HCT116 (cell line): ENCODE results near the gene LRPPRC. TPM values are rescaled to one million over a fixed set of nuclear protein-coding genes. Genes with fewer than 3 reads are reported as not detected.

Experiments
- ATAC-seq: fragments of 200-7000 bp; cut with Tn5 transposase; 2 replicates; pipeline ENCODE4 v1.9.1; 2020; ENCODE audit warnings: mild to moderate bottlenecking, moderate library complexity
- BruUV-seq: library from RNA; stranded (reverse); fragments of 400-500 nt; replicated peaks from 2 replicates; lab custom pipeline; 2021; lab: Mats Ljungman, UMichigan
- CTCF ChIA-PET: fragments of 300-600 bp; sonication (Branson Sonifier 250); formaldehyde crosslinking; loops from one replicate; lab custom pipeline; 2021; ENCODE audit warnings: antibody characterized with exemption; lab: Charles Lee
- POLR2A ChIA-PET: fragments of 300-600, 350-600 bp; sonication (Branson Sonifier 250); formaldehyde crosslinking; loops from one replicate; lab custom pipeline; 2021; ENCODE audit warnings: antibody characterized with exemption; lab: Charles Lee
- RAD21 ChIA-PET, 2 experiments: fragments of 300-600 bp; sonication (Branson Sonifier 250); formaldehyde crosslinking; loops; one replicate each; lab custom pipeline; 2023; ENCODE audit warnings: low total read pairs in 2 of 2; ENCODE audit not compliant: uncharacterized antibody in 2 of 2, unreplicated experiment in 2 of 2, low non-redundant PET in 1 of 2; lab: Charles Lee
- DNase-seq: peaks from one replicate; pipeline ENCODE4 v3.0.0-alpha.2; 2010; ENCODE audit warnings: low read depth, low spot score
- H2AFZ ChIP-seq: fragments of 200-600 bp; shearing (Covaris generic), sonication (generic); 2 replicates; pipeline ENCODE4 v1.6.1; 2017; ENCODE audit warnings: low read depth, mixed run types, mixed read lengths, antibody characterized with exemption, low read length; ENCODE audit not compliant: poor library complexity, severe bottlenecking
- H3K27ac ChIP-seq: 2 replicates; pipeline ENCODE4 v1.5.1; 2012; ENCODE audit warnings: low read depth, low read length
- H3K27me3 ChIP-seq: fragments of 200-600 bp; sonication (generic); 2 replicates; pipeline ENCODE4 v1.6.1; 2016; ENCODE audit warnings: mixed run types, low read length, mixed read lengths; ENCODE audit not compliant: insufficient read depth
- H3K36me3 ChIP-seq, 2 experiments: fragments of 200-500 bp in 1 of 2; fragments of 200-600 bp in 1 of 2; sonication (Bioruptor generic) in 1 of 2; sonication (generic) in 1 of 2; 2 replicates each; pipeline versions ENCODE4 v1.5.1 to v1.6.1; 2014 to 2016; ENCODE audit warnings: low read length in 2 of 2, inconsistent platforms in 1 of 2, mixed read lengths in 1 of 2, mixed run types in 1 of 2; ENCODE audit not compliant: insufficient read depth in 2 of 2, control insufficient read depth in 1 of 2
- H3K4me1 ChIP-seq, 2 experiments: fragments of 200-600 bp in 1 of 2; sonication (generic) in 1 of 2; 2 replicates each; pipeline versions ENCODE4 v1.5.1 to v1.6.1; 2012 to 2017; ENCODE audit warnings: low read length in 2 of 2, inconsistent platforms in 1 of 2, mild to moderate bottlenecking in 1 of 2, mixed read lengths in 1 of 2, mixed run types in 1 of 2, moderate library complexity in 1 of 2; ENCODE audit not compliant: insufficient read depth in 2 of 2, control insufficient read depth in 1 of 2
- H3K4me2 ChIP-seq: fragments of 200-600 bp; sonication (generic); 2 replicates; pipeline ENCODE4 v1.6.1; 2017; ENCODE audit warnings: mixed run types, low read length, mixed read lengths
- H3K4me3 ChIP-seq, 2 experiments: fragments of 200-600 bp in 1 of 2; sonication (generic) in 1 of 2; replicated peaks in 1 of 2; 2 replicates each; pipeline ENCODE4 v1.5.1; 2011 to 2016; ENCODE audit warnings: low read length in 2 of 2, control low read depth in 1 of 2, low read depth in 1 of 2, mild to moderate bottlenecking in 1 of 2, mixed read lengths in 1 of 2, mixed run types in 1 of 2
- H3K79me2 ChIP-seq: fragments of 200-600 bp; sonication (generic); 2 replicates; pipeline ENCODE4 v1.6.1; 2017; ENCODE audit warnings: mild to moderate bottlenecking, mixed run types, low read length, moderate library complexity, mixed read lengths; ENCODE audit not compliant: insufficient read depth
- H3K9ac ChIP-seq: fragments of 200-600 bp; sonication (generic); 2 replicates; pipeline ENCODE4 v1.6.1; 2016; ENCODE audit warnings: low read length, mixed read lengths
- H3K9me2 ChIP-seq: fragments of 200-600 bp; sonication (generic), shearing (Covaris generic); 2 replicates; pipeline ENCODE4 v1.6.1; 2017; ENCODE audit warnings: mixed run types, mild to moderate bottlenecking, moderate library complexity; ENCODE audit not compliant: insufficient read depth
- H3K9me3 ChIP-seq, 2 experiments: fragments of 200-500 bp in 1 of 2; fragments of 200-600 bp in 1 of 2; sonication (Bioruptor generic) in 1 of 2; sonication (generic) in 1 of 2; 2 replicates each; pipeline ENCODE4 v1.6.1; 2014 to 2017; ENCODE audit warnings: low read length in 2 of 2, mixed read lengths in 2 of 2, inconsistent platforms in 1 of 2, low read depth in 1 of 2, mild to moderate bottlenecking in 1 of 2, mixed run types in 1 of 2, moderate library complexity in 1 of 2; ENCODE audit not compliant: control insufficient read depth in 1 of 2, insufficient read depth in 1 of 2
- H4K20me1 ChIP-seq: fragments of 200-600 bp; sonication (generic), shearing (Covaris generic); 2 replicates; pipeline ENCODE4 v1.6.1; 2017; ENCODE audit warnings: mixed run types, mild to moderate bottlenecking, moderate library complexity; ENCODE audit not compliant: insufficient read depth
- CTCF ChIP-seq, 3 experiments: fragments of 200-600 bp in 1 of 3; sonication (generic) in 1 of 3; IDR thresholded peaks in 2 of 3; conservative IDR thresholded peaks in 1 of 3; 2 replicates each; pipeline ENCODE4 v1.5.1; 2012 to 2017; ENCODE audit warnings: low read depth in 2 of 3, low read length in 2 of 3, antibody characterized with exemption in 1 of 3, borderline replicate concordance in 1 of 3, control low read depth in 1 of 3, mild to moderate bottlenecking in 1 of 3, mixed read lengths in 1 of 3, mixed run types in 1 of 3, moderate library complexity in 1 of 3; ENCODE audit not compliant: insufficient read depth in 1 of 3
- FOSL1 ChIP-seq: IDR thresholded peaks from 2 replicates; pipeline ENCODE4 v1.6.1; 2012; ENCODE audit warnings: low read depth
- POLR2A ChIP-seq: IDR thresholded peaks from 2 replicates; pipeline ENCODE4 v1.7.0; 2011; ENCODE audit warnings: borderline replicate concordance; ENCODE audit not compliant: insufficient read depth, insufficient read length; ENCODE audit errors: extremely low read depth
- RAD21 ChIP-seq: IDR thresholded peaks from 2 replicates; pipeline ENCODE4 v1.6.1; 2012; ENCODE audit warnings: low read depth, mild to moderate bottlenecking
- SIN3A ChIP-seq: IDR thresholded peaks from 2 replicates; pipeline ENCODE4 v1.6.1; 2012; ENCODE audit warnings: low read depth
- SP1 ChIP-seq: IDR thresholded peaks from 2 replicates; pipeline ENCODE4 v1.6.1; 2012; ENCODE audit warnings: low read depth
- TCF7L2 ChIP-seq: IDR thresholded peaks from 2 replicates; pipeline ENCODE4 v1.7.0; 2011; ENCODE audit warnings: borderline replicate concordance, inconsistent platforms; ENCODE audit not compliant: insufficient read depth, insufficient read length; ENCODE audit errors: extremely low read depth
- intact Hi-C: fragments of 100-400 bp; cut with micrococcal nuclease; formaldehyde crosslinking; loops from 2 replicates; pipeline ENCODE4 v1.10.0; 2022
- total RNA-seq: library from RNA; stranded (reverse); gene quantifications from one replicate; pipeline ENCODE4 v1.2.1, GENCODE V29; 2021; ENCODE audit not compliant: unreplicated experiment
- TF ChIP-seq, protein P1 (sequence below): IDR thresholded peaks from 2 replicates; pipeline ENCODE4 v1.6.1; 2012; ENCODE audit warnings: low read depth

The LRPPRC gene
- total RNA-seq, 1 experiment from 2014 or later = 210 TPM

DNA sequence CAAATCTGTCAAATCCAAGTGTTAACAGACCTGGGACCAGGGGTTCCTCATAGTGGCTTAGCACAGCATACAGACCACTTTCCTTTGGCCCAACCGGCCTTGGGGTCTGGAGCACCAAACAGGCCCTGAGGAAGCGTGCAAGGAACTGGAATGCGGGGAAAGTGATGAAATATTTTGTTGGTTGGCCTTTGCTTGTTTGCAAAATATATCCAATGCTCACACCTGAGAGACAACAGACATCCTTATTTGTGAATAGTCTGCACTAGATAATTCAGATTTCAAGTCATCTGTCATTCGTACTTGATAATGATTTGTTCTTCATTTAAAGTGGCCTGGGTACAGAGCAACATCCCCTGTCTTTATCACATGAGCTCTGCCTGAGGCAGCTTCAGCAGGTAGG is 113.5 kb downstream of the LRPPRC start:
- TF ChIP-seq TCF7L2 (no peak), POLR2A (no peak), RAD21 (no peak), SIN3A (no peak), FOSL1 (no peak), CTCF (IDR thresholded peaks at IDR 0.05 in 2 of 3, conservative IDR thresholded peaks at IDR 0.05 in 1 of 3; ENCODE audit: borderline replicate concordance in 1 of 3, insufficient read depth in 1 of 3, low read depth in 2 of 3, low read length in 2 of 3) (no peak), SP1 (no peak)
- TF ChIP-seq, protein P1, sequence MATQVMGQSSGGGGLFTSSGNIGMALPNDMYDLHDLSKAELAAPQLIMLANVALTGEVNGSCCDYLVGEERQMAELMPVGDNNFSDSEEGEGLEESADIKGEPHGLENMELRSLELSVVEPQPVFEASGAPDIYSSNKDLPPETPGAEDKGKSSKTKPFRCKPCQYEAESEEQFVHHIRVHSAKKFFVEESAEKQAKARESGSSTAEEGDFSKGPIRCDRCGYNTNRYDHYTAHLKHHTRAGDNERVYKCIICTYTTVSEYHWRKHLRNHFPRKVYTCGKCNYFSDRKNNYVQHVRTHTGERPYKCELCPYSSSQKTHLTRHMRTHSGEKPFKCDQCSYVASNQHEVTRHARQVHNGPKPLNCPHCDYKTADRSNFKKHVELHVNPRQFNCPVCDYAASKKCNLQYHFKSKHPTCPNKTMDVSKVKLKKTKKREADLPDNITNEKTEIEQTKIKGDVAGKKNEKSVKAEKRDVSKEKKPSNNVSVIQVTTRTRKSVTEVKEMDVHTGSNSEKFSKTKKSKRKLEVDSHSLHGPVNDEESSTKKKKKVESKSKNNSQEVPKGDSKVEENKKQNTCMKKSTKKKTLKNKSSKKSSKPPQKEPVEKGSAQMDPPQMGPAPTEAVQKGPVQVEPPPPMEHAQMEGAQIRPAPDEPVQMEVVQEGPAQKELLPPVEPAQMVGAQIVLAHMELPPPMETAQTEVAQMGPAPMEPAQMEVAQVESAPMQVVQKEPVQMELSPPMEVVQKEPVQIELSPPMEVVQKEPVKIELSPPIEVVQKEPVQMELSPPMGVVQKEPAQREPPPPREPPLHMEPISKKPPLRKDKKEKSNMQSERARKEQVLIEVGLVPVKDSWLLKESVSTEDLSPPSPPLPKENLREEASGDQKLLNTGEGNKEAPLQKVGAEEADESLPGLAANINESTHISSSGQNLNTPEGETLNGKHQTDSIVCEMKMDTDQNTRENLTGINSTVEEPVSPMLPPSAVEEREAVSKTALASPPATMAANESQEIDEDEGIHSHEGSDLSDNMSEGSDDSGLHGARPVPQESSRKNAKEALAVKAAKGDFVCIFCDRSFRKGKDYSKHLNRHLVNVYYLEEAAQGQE = no peak
- 0 out of 4 replicates have a peak, but pooled peaks cover 0 to 6% of the 10 kb centered on the region in 2 experiments for H3K4me1 ChIP-seq
- no peak overlapping the region for H3K27ac ChIP-seq
- no peak overlapping the region for H3K4me2 ChIP-seq
- no peak overlapping the region for H3K4me3 ChIP-seq
- H3K79me2 ChIP-seq = no peaks in the 10 kb centered on the region
- H3K9me2 ChIP-seq = no peaks in the 10 kb centered on the region
- CTCF ChIA-PET = no interaction called here
- H3K9me3 ChIP-seq = no peaks in the 10 kb centered on the region
- POLR2A ChIA-PET = no interaction called here
- no peaks in the 10 kb centered on the region for H4K20me1 ChIP-seq
- no peak overlapping the region for H2AFZ ChIP-seq
- no peak overlapping the region for H3K9ac ChIP-seq
- DNase-seq (no peak), ATAC-seq (no peak)
- intact Hi-C loops = no loop called here
- H3K36me3 ChIP-seq = peaks cover 2 to 13% of the 10 kb centered on the region in 2 experiments; a peak in 3 of 4 replicates
- H3K27me3 ChIP-seq = no peaks in the 10 kb centered on the region
- BruUV-seq = no TSS peak
- RAD21 ChIA-PET = no interaction called here
